ENCODE results near the gene KCNJ6. TPM values are rescaled to one million over a fixed set of nuclear protein-coding genes. Genes with fewer than 3 reads are reported as not detected.

The KCNJ6 gene
- total RNA-seq, 1 experiment from 2014 or later, result not detected

GRCh38 chr21:37811711-37812110 lies 104.5 kb downstream of the KCNJ6 start:
- intact Hi-C loops (cut with micrococcal nuclease; ENCODE audit: unreplicated experiment), result no loop called here
- TF ChIP-seq, protein P1, sequence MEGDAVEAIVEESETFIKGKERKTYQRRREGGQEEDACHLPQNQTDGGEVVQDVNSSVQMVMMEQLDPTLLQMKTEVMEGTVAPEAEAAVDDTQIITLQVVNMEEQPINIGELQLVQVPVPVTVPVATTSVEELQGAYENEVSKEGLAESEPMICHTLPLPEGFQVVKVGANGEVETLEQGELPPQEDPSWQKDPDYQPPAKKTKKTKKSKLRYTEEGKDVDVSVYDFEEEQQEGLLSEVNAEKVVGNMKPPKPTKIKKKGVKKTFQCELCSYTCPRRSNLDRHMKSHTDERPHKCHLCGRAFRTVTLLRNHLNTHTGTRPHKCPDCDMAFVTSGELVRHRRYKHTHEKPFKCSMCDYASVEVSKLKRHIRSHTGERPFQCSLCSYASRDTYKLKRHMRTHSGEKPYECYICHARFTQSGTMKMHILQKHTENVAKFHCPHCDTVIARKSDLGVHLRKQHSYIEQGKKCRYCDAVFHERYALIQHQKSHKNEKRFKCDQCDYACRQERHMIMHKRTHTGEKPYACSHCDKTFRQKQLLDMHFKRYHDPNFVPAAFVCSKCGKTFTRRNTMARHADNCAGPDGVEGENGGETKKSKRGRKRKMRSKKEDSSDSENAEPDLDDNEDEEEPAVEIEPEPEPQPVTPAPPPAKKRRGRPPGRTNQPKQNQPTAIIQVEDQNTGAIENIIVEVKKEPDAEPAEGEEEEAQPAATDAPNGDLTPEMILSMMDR (IDR thresholded peaks at IDR 0.05; ENCODE audit: insufficient read depth in 1 of 2, low read depth in 1 of 2, low read length in 1 of 2, severe bottlenecking in 1 of 2, unreplicated experiment in 1 of 2), result no peak
- CTCF ChIA-PET, result no interaction called here
- H3K9me3 Mint-ChIP-seq (ENCODE audit: unreplicated experiment), result peaks cover 19% of the 10 kb centered on the region
- Histone ChIP-seq H3K4me3 (ENCODE audit: low read depth, low read length) (no peak overlapping the region), H3K9me3 (peaks cover 6% of the 10 kb centered on the region), H3K4me1 (no peaks in the 10 kb centered on the region), H3K36me3 (ENCODE audit: control insufficient read depth, insufficient read depth, low read length) (no peaks in the 10 kb centered on the region), H3K27me3 (replicated peaks; ENCODE audit: control insufficient read depth, insufficient read depth, low read length) (no peaks in the 10 kb centered on the region)
- BruUV-seq (replicated peaks), result no TSS peak
- H3K4me1 Mint-ChIP-seq (ENCODE audit: low read depth, unreplicated experiment), result no peaks in the 10 kb centered on the region
- no peaks in the 10 kb centered on the region for H3K27me3 Mint-ChIP-seq (ENCODE audit: insufficient read depth, unreplicated experiment)
- DNase-seq, result no peak
- no peaks in the 10 kb centered on the region for H3K36me3 Mint-ChIP-seq (ENCODE audit: insufficient read depth, unreplicated experiment)
- H3K4me3 Mint-ChIP-seq (ENCODE audit: unreplicated experiment), result no peak overlapping the region
- POLR2A ChIA-PET, result no interaction called here
- no peak overlapping the region for H3K27ac Mint-ChIP-seq (ENCODE audit: unreplicated experiment)

GRCh38 chr21:37808261-37808660 lies 108.0 kb downstream of the KCNJ6 start:
- no TSS peak for BruUV-seq (replicated peaks)
- no peak overlapping the region for H3K4me3 ChIP-seq (ENCODE audit: low read depth, low read length)
- peaks cover 6% of the 10 kb centered on the region for H3K9me3 ChIP-seq
- Mint-ChIP-seq H3K36me3 (ENCODE audit: insufficient read depth, unreplicated experiment) (no peaks in the 10 kb centered on the region), H3K9me3 (ENCODE audit: unreplicated experiment) (peaks cover 9% of the 10 kb centered on the region), H3K4me3 (ENCODE audit: unreplicated experiment) (no peak overlapping the region), H3K27ac (ENCODE audit: unreplicated experiment) (no peak overlapping the region), H3K27me3 (ENCODE audit: insufficient read depth, unreplicated experiment) (no peaks in the 10 kb centered on the region), H3K4me1 (ENCODE audit: low read depth, unreplicated experiment) (no peaks in the 10 kb centered on the region)
- DNase-seq, result no peak
- no peaks in the 10 kb centered on the region for H3K36me3 ChIP-seq (ENCODE audit: control insufficient read depth, insufficient read depth, low read length)
- intact Hi-C loops (cut with micrococcal nuclease; ENCODE audit: unreplicated experiment), result no loop called here
- TF ChIP-seq, protein P1 (IDR thresholded peaks at IDR 0.05; ENCODE audit: insufficient read depth in 1 of 2, low read depth in 1 of 2, low read length in 1 of 2, severe bottlenecking in 1 of 2, unreplicated experiment in 1 of 2), result no peak
- H3K27me3 ChIP-seq (replicated peaks; ENCODE audit: control insufficient read depth, insufficient read depth, low read length), result no peaks in the 10 kb centered on the region
- ChIA-PET POLR2A (no interaction called here), CTCF (no interaction called here)
- H3K4me1 ChIP-seq, result no peaks in the 10 kb centered on the region

- Mint-ChIP-seq H3K36me3 (ENCODE audit: insufficient read depth, unreplicated experiment) (no peaks in the 10 kb centered on the region), H3K4me3 (ENCODE audit: unreplicated experiment) (no peak overlapping the region), H3K27ac (ENCODE audit: unreplicated experiment) (no peak overlapping the region), H3K4me1 (ENCODE audit: low read depth, unreplicated experiment) (peaks cover 6% of the 10 kb centered on the region), H3K27me3 (ENCODE audit: insufficient read depth, unreplicated experiment) (peaks cover 10% of the 10 kb centered on the region), H3K9me3 (ENCODE audit: unreplicated experiment) (no peaks in the 10 kb centered on the region)
- Histone ChIP-seq H3K36me3 (ENCODE audit: control insufficient read depth, insufficient read depth, low read length) (no peaks in the 10 kb centered on the region), H3K9me3 (no peaks in the 10 kb centered on the region), H3K4me1 (no peaks in the 10 kb centered on the region), H3K27me3 (replicated peaks; ENCODE audit: control insufficient read depth, insufficient read depth, low read length) (no peaks in the 10 kb centered on the region), H3K4me3 (ENCODE audit: low read depth, low read length) (no peak overlapping the region)
- CTCF ChIA-PET, result no interaction called here
- BruUV-seq (replicated peaks), result no TSS peak
- POLR2A ChIA-PET, result no interaction called here
- intact Hi-C loops (cut with micrococcal nuclease; ENCODE audit: unreplicated experiment), result no loop called here
- no peak for DNase-seq
- TF ChIP-seq, protein P1 (IDR thresholded peaks at IDR 0.05; ENCODE audit: insufficient read depth in 1 of 2, low read depth in 1 of 2, low read length in 1 of 2, severe bottlenecking in 1 of 2, unreplicated experiment in 1 of 2), result no peak
Measured at GRCh38 chr21:37805266-37805665, 111.0 kb downstream of the KCNJ6 start.

Data from Caco-2 (cell line).